Middle frontal gyrus (tissue), 1 donor: ENCODE results near the gene TMEM151B.

Source experiments
- DNase-seq: peaks from one replicate; pipeline ENCODE4 v3.0.0-alpha.2; 2015; ENCODE audit warnings: low spot score; ENCODE audit errors: extremely low spot score

Gene TMEM151B

DNA sequence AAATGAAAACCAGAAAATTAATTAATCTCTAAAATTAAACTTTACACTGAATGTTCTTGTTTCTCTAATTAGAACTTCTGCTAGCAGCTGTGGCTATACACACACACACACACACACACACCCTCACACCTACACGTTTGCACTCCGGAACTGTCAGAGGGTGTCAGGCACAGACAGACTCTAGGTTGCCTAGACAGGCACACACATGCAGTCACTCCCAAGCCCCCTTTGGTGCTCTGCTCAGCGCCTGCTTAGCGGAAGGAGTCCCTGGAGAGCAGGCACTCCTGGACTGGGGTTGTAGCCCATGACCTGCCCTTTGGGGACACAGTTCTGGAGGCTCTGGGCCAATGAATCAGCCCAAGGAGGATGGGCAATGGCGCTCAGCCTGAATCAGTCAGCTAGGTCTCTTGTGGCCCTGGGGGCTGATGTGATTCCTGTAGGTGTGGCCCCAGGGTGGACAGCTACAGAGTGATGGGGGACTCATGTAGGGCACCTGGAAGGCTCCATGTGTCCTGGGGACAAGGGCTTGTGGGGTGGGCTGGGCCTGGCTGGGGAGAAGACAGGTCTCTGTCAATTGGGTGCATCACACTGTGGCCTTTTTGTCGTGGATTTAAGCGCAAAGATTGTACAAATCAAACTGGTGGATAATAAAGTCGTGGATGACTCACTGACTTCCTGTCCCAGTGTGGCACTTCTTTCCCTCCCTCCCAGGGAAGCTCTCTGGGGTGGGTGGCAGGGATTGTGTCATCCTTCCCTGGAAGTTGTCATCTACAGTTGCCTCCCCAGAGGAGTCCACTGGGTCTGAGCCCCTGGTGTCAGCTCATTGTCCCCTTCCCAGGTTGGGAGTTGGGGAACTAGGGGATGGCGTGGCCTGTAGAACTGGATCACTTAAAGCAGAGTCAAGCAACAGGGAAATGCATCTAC is 8.8 kb downstream of the TMEM151B start:
- DNase-seq: no peak

DNA sequence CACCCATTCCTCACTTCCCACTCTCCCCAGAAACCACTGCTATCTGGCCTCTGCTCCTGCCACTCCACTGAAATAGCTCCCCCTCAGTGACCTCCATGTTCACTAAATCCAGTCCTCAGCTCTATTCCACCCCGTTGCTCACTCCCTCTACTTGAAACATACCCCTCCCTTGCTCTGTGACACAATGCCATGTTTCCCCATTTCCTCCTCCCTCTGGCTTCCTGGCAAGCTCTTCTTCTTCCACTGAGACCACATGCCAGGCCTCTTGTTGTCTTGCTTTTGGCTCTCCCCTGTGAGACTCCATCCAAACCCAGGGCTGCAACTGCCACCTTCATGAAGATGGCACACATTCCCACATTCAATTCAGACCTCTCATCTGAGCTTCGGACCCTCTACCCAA is 13.9 kb downstream of the TMEM151B start:
- no peak for DNase-seq

- no peak for DNase-seq
These were observed 14.6 kb downstream of the TMEM151B start for GRCh38 chr6:44284867-44285266.

DNA sequence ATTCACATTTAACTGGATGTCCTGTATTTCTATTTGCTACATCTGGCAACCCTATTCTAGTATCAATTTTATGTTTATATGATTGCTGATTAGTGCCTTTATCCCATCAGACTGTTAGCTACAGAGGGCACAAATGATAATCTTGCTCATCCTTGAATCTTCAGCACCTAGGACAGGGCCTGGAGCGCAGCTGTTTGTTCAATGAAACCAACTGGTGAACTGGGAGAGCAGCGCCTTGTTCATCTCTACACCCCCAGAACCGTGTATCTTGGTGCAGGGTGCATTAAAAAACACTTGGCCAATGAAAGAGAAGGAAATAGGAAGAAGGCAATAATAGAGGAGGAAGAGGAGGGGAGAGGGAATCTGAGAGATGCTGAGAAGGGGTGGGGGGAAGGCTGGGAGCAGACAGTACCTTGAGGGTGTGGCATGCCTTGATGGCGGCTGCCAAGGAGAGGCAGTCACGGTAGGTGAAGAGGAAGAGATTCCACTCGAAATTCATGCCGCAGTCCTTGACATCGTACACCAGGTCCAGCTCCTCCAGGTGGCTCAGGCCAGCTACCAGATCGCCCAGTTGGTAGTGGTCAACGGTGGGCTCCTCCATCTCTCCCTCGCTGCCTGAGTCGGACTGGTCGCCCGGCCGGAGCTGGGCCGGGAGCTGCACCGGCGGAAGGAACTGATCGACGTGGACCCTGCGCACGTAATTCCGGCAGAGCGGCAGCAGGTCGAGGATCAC is 15.5 kb downstream of the TMEM151B start:
- no peak for DNase-seq

- no peak for DNase-seq
These were observed 16.0 kb downstream of the TMEM151B start for GRCh38 chr6:44286285-44286565.

- DNase-seq: no peak
These were observed 16.5 kb downstream of the TMEM151B start for GRCh38 chr6:44286747-44287146.

DNA sequence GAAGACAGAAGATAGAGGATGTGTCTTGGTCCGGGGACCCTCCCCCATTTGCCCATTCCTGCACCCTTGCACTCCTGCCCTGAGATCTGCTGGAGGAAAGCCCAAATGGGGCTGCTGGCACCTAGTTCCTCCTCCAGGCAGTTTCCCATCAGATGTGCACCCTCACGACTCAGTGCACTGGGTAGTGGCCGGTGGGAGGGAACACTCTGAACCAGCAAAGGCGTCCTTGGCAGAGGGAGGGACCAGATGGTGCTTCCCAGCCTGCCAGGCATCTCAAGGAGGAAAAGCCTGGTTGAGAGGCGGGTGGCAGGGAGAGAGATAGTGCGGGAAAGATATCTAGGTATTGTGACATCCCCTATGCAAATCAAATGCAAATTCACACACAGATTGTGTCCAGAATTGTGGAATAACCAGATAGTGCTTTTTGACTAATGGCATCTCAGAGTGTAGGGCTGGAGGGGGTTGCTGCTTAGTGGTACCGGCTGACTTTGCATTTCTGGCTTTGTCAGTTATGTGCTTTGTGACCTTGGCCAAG is 19.5 kb downstream of the TMEM151B start:
- no peak for DNase-seq

DNA sequence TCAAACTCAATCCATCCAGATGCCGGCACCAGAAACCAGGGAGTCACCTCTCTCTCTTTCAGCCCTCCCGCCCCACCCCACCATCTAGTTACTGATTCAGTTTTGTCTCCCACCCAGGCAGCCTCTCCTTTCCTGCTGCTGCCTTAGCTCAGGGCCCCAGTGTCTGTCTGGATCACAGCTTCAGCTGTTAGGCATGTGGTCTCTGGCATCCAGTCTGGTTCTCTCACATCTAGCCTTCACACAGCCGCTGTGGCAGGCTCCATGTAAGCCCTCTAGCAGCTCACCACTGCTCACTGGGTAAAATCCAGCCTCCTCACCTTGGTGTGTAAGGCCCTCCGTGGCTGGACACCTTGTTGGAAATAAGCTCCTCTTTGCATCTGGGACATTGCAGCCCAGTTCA is 21.6 kb downstream of the TMEM151B start:
- no peak for DNase-seq

DNA sequence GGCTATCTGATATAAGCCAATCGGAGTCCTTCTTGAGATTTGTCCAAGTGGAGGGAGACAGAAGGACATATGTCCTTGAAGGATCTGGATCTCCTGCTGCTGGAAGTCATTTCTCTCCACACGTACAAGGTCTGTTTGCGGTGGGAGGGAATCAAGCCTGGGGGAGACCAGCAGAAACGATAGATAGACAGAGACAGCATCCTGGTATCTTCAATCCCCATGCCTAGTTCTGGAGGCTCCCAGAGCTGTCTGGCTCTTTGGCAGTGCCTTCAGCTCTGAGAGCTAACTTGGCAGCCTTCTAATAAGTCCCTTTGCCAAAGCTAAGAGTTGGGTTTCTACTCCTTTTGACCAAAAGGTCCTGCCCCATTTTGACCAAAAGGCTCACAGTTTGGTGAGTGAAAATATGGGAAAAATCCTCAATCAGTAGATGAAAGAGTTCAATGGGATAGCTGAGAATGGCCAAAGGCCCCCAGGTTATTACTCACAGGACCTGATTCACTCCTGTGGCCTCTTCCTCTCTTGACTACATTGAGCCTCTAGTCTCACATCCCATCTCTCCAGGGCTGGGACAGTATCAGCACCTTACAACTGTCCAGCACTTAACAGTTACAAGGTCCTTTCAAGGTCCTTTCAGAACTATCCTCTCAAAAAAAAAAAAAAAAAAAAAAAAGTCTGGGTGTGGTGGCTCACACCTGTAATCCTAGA is 22.6 kb downstream of the TMEM151B start:
- DNase-seq: no peak

GRCh38 chr6:44294832-44295791 is 24.9 kb downstream of the TMEM151B start:
- DNase-seq: no peak

DNA sequence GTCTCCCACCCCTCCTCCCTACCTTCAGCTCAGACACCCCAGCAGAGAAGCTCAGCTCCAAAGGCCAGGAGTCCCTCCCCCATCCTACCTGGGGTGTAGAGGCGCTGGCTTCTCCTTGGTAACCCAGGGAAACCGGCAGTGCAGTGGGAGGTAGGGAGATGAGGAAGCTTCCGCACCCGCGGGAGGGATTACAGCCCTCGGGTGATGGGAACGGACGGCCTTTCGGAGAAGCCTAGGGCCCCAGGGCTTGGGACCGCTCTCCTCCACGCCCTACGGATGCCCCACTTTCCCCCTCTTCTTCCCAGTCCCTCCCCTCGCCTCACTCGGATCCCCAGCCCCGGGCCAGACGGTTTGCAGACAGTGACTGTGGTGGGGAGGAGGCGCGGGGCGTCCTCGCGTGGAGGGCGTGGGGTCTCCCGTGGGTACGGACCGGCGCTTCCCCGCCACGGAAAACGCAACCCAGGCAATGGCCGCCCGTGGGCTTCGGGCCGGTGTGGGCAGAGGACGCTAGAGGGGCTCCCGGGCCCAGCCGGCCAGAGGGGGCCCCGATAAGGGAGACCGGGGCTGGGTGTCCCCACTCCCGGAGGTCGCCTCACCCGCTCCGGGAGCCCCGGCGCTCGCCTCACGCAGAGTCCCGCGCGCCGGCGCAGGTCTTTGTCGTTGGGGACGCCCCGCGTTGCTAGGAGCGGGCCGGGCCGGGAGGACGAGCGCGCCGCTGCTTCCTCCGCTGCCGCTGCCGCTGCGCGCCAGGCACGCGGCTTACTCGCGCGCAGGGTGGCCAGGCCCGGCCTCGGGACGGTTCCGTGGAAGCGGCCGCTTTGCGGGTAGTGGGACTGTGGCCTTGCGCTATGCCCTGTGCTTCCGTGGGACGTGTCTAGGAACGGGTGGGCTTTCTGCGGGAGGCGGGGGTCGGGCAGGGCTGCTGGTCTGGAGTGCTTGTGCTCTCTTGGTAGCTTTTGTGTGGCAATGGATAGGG is 27.1 kb downstream of the TMEM151B start:
- DNase-seq: no peak

DNA sequence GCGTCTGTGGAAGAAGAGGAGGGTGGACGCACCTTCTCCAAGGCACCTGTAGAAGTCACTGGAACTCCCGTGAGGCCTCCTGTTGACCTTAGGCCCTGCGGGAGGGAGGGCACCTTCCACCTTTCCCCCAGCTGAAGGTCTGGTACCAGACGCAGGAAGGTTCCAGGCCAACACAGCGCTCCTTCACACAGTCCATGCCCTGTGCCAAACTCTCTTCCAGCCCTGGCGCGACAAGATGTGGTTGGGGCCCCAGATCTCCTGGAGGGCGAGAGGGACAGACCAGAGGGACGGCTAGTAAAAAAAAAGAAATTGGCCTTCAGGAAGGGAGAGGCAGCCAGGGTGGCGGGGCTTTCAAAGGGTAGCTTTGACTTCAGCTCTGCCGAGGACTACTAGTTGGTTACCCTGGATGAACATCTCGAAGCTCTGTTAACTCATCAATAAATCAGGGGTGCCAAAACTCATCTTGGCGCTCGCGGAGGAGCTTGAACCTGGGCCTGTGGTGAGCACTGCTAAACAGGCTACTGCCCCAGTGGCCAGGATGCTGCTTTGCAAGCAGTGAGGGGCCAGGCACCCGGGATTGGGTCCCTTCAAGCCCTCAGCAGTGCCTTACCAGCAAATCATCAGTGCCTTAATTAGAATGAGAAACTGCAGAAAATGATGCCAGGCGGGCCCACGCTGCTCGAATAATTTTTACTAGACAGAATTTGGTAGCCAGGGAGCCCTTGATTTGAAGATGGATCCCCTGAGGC is 28.0 kb downstream of the TMEM151B start:
- DNase-seq: no peak

- DNase-seq: no peak
These were observed 28.6 kb downstream of the TMEM151B start for GRCh38 chr6:44298864-44299263.

DNA sequence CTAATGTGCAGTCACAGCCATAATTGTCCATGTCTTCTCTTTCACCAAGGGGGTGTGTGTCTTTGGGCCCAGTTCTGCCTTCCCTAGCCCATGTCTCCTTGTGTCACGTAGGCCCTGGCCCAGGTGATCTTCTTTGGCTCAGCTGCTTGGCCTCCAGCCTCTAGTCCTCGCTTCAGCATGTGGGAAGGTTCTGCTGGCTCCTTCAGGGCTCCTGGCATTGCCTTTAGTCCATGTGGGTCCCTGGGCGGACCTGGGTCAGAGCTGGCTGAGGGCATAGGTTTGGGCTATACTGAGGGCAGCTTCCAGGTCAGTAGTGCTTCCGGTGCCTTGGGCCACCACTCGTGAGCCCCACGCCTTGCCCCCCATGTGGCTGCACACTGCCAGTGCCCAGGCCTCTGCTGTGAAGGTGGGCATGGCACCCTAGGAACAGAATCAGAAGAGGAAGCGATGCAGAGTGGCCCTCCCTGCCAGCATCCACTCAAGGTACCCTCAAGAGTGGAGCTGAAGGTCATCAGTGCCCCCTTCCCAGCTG is 30.1 kb downstream of the TMEM151B start:
- DNase-seq: no peak

DNA sequence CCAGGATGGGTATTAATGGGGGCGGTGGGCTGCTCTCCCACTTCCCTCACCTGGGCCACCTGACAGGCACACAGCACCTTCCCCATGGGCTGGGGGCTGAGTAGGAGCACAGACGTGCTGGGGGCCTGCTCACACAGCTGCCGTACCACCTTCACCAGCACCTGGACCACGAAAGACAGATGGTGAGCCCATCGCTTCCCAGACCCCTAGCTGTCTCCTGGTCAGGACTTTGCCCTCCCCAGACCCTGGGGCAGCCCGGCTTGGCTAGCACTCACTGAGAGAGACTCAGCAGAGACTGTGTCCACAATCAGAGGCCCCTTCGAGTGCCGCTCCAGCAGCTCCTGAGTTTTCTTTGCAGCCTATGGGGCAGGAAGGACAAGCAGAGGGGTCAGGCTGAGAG is 30.9 kb downstream of the TMEM151B start:
- no peak for DNase-seq

DNA sequence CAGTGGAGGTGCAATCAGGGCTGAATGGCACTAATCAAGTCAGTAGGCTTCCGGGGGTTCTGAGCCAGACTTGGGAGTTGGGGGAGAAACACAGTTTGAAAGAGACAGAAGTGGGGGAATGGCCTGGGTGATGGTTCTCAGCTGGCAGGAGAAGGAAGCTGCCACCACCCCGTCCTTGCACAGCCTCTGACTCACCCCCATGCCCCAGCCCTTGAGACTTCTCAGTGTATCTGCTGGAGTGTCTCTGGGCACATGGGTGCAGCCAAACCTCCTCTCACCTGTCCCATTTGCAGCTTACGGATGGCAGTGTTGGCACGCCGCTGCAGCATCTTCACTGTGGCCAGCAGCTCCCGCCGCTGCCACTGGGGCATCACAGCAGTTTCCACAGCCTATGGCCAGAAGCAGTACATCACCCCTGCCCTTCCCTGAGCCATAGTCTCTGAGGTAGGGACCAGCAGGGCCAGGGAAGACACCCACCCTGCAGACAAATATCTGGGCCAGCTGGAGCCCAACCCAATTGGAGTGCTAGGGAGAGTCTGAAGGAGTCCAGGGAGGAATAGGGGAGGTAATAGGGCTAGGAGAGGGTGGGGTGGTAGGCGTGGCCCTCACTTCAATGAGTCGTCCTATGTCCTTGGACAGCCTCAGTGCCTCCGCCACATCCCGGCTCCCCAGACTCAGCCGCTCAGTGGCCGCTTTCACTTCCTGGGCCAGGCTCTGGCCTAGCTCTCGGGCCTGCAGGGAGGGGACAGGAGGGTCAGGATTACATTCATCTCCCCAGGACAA is 31.7 kb downstream of the TMEM151B start:
- DNase-seq: no peak

- DNase-seq: no peak
These were observed 32.6 kb downstream of the TMEM151B start for GRCh38 chr6:44302856-44303255.

DNA sequence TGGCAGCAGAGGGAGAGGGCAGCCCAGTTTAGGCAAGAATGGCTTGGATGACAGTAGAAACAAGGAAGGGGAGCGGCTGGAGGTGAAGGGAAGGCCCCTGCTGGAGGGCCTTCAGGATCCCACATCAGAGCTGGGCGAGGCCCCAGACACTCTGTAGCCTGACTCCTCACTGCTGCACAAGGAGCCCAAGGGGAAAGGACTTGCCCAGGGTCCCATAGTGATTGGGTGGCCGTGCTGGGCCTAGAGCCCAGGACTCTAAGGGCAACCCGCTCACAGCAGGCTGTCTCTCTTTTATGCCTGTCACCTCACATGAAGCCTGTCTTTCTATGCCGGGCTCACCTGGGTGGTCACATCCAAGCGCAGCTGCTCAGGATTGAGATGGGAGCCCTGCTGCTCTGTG is 33.6 kb downstream of the TMEM151B start:
- no peak for DNase-seq
